DND-41 (cell line): ENCODE data around the gene MS4A5.

Source experiments
- ATAC-seq: fragments of 200-7000 bp; cut with Tn5 transposase; 3 replicates; pipeline ENCODE4 v1.9.1; 2021; ENCODE audit warnings: low read depth; ENCODE audit not compliant: insufficient read depth
- DNase-seq: peaks from one replicate; pipeline ENCODE4 v3.0.0-alpha.2; 2020
- H2AFZ ChIP-seq: 2 replicates; pipeline ENCODE4 v1.6.0; 2012; ENCODE audit warnings: low read depth, low read length
- H3K27ac ChIP-seq: 2 replicates; pipeline ENCODE4 v1.5.1; 2012; ENCODE audit warnings: low read length, inconsistent platforms
- H3K27me3 ChIP-seq: fragments of 200-600 bp; sonication (generic); 2 replicates; pipeline ENCODE4 v1.6.0; 2012; ENCODE audit warnings: low read length, mild to moderate bottlenecking, inconsistent platforms; ENCODE audit not compliant: insufficient read depth, poor library complexity
- H3K36me3 ChIP-seq: 2 replicates; pipeline ENCODE4 v1.5.1; 2012; ENCODE audit warnings: low read length, inconsistent platforms; ENCODE audit not compliant: insufficient read depth
- H3K4me1 ChIP-seq: 2 replicates; pipeline ENCODE4 v1.5.1; 2012; ENCODE audit warnings: mild to moderate bottlenecking, low read length; ENCODE audit not compliant: insufficient read depth
- H3K4me2 ChIP-seq: 2 replicates; pipeline ENCODE4 v1.6.0; 2012; ENCODE audit warnings: mild to moderate bottlenecking, moderate library complexity, low read length, inconsistent platforms; ENCODE audit not compliant: insufficient read depth
- H3K4me3 ChIP-seq, 2 experiments: fragments of 200-600 bp in 1 of 2; shearing (Covaris generic) in 1 of 2; 2 replicates each; pipeline ENCODE4 v1.5.1; 2012 to 2016; ENCODE audit warnings: inconsistent platforms in 2 of 2, low read length in 2 of 2, mild to moderate bottlenecking in 2 of 2, low read depth in 1 of 2, moderate library complexity in 1 of 2
- H3K79me2 ChIP-seq: 2 replicates; pipeline ENCODE4 v1.6.0; 2012; ENCODE audit warnings: low read length, inconsistent platforms; ENCODE audit not compliant: insufficient read depth
- H3K9ac ChIP-seq: 2 replicates; pipeline ENCODE4 v1.6.0; 2012; ENCODE audit warnings: low read depth, mild to moderate bottlenecking, inconsistent platforms, low read length, moderate library complexity
- H3K9me3 ChIP-seq: 2 replicates; pipeline ENCODE4 v1.5.1; 2012; ENCODE audit warnings: low read length, moderate library complexity, mild to moderate bottlenecking, inconsistent platforms; ENCODE audit not compliant: insufficient read depth, severe bottlenecking
- H4K20me1 ChIP-seq: 2 replicates; pipeline ENCODE4 v1.6.0; 2012; ENCODE audit warnings: low read length; ENCODE audit not compliant: insufficient read depth
- CTCF ChIP-seq: IDR thresholded peaks from 2 replicates; pipeline ENCODE4 v1.5.1; 2012; ENCODE audit warnings: borderline replicate concordance, low read length, moderate library complexity, mild to moderate bottlenecking; ENCODE audit not compliant: poor library complexity, severe bottlenecking; ENCODE audit errors: extremely low read depth
- EZH2 ChIP-seq: IDR thresholded peaks from 3 replicates; pipeline ENCODE4 v1.6.1; 2012; ENCODE audit warnings: borderline replicate concordance, low read depth, mild to moderate bottlenecking, moderate library complexity, low read length, inconsistent platforms; ENCODE audit not compliant: severe bottlenecking

Gene MS4A5

GRCh38 chr11:60457576-60457975 lies 28.2 kb downstream of the MS4A5 start:
- no peak for DNase-seq
- H3K9ac ChIP-seq = no peak overlapping the region

GRCh38 chr11:60459345-60459744 lies 30.0 kb downstream of the MS4A5 start:
- DNase-seq = no peak
- Histone ChIP-seq H3K9me3 (no peaks in the 10 kb centered on the region), H3K79me2 (no peaks in the 10 kb centered on the region), H3K27me3 (no peaks in the 10 kb centered on the region), H3K36me3 (no peaks in the 10 kb centered on the region), H3K4me3 (no peak overlapping the region), H3K27ac (no peak overlapping the region), H3K4me1 (peaks cover 6% of the 10 kb centered on the region), H3K4me2 (no peak overlapping the region), H4K20me1 (no peaks in the 10 kb centered on the region), H3K9ac (no peak overlapping the region), H2AFZ (no peak overlapping the region)
- ATAC-seq = no peak
- no peak for TF ChIP-seq CTCF
- TF ChIP-seq EZH2 = no peak

More at GRCh38 chr11:60457576-60457975, 28.2 kb downstream of the MS4A5 start:
- no peak overlapping the region for H3K27ac ChIP-seq
- H2AFZ ChIP-seq = no peak overlapping the region
- no peaks in the 10 kb centered on the region for H3K36me3 ChIP-seq
- no peak overlapping the region for H3K4me2 ChIP-seq
- TF ChIP-seq EZH2 (no peak), CTCF (no peak)
- no peak overlapping the region for H3K4me3 ChIP-seq
- H3K9me3 ChIP-seq = no peaks in the 10 kb centered on the region
- ATAC-seq = no peak
- no peaks in the 10 kb centered on the region for H4K20me1 ChIP-seq
- peaks cover 6% of the 10 kb centered on the region for H3K4me1 ChIP-seq
- no peaks in the 10 kb centered on the region for H3K79me2 ChIP-seq
- H3K27me3 ChIP-seq = no peaks in the 10 kb centered on the region

- Histone ChIP-seq H3K79me2 (no peaks in the 10 kb centered on the region), H4K20me1 (no peaks in the 10 kb centered on the region), H3K4me3 (no peak overlapping the region), H3K27me3 (no peaks in the 10 kb centered on the region), H2AFZ (no peak overlapping the region), H3K4me2 (no peak overlapping the region), H3K27ac (no peak overlapping the region), H3K36me3 (no peaks in the 10 kb centered on the region), H3K9ac (no peak overlapping the region), H3K4me1 (no peaks in the 10 kb centered on the region), H3K9me3 (no peaks in the 10 kb centered on the region)
- DNase-seq = no peak
- TF ChIP-seq CTCF = no peak
- TF ChIP-seq EZH2 = no peak
- ATAC-seq = no peak
These were observed 39.5 kb downstream of the MS4A5 start for GRCh38 chr11:60468829-60469228.

- no peak overlapping the region for H3K9ac ChIP-seq
- H3K4me2 ChIP-seq = no peak overlapping the region
- no peak overlapping the region for H3K4me3 ChIP-seq
- no peaks in the 10 kb centered on the region for H3K4me1 ChIP-seq
- DNase-seq (no peak), ATAC-seq (no peak)
- H3K79me2 ChIP-seq = no peaks in the 10 kb centered on the region
- no peak overlapping the region for H2AFZ ChIP-seq
- no peaks in the 10 kb centered on the region for H3K36me3 ChIP-seq
- H3K9me3 ChIP-seq = no peaks in the 10 kb centered on the region
- no peak overlapping the region for H3K27ac ChIP-seq
- TF ChIP-seq CTCF = no peak
- no peak for TF ChIP-seq EZH2
- no peaks in the 10 kb centered on the region for H4K20me1 ChIP-seq
- H3K27me3 ChIP-seq = no peaks in the 10 kb centered on the region
These were observed 40.4 kb downstream of the MS4A5 start for GRCh38 chr11:60469723-60470122.
